Measurements from ENCODE around the gene KCTD21.

Gene KCTD21

DNA sequence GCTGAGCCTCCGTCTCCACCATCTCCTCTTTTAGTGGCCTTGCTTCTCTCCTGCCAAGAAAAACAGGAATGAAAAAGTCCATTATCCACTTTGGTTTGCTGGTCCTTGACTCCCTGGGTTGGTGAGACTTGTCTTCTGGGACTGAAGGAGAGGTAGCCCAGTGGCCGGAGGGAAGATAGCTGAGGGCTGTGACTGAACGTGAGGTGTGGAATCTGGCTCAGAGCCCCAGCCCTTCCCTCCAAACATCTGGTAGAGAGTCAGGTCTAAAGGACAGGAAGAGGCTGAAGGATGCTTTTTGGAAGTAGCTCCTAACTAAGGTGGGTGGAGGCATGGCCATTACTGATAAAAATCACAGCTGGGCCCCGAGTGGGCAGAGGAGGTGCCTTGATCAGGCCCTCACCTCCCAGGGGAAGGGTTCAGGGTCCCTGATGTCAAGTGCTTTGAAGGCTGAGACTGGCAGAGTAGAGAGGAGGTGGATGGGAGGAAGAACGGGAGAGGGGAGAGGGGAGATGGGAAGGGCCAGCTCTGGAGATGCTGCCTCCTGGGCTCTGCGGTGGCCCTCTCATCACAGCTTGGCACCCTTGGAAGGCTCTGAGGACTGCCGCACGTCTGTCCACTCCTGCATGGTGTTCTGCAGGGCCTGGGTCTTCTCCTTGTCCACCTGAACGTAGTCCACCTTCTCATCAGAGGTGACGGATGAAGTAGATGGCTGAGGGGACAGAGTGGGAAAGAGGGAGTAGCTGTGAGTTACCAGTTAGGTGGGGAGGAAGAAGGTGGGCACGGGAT lies 30.5 kb upstream of the KCTD21 start:
- DNase-seq: no peak

- DNase-seq: no peak
Measured at GRCh38 chr11:78217650-78218541, 29.5 kb upstream of the KCTD21 start.

GRCh38 chr11:78216571-78217287 lies 28.3 kb upstream of the KCTD21 start:
- DNase-seq: no peak

- no peak for DNase-seq
Measured at GRCh38 chr11:78216021-78216420, 27.6 kb upstream of the KCTD21 start.

DNA sequence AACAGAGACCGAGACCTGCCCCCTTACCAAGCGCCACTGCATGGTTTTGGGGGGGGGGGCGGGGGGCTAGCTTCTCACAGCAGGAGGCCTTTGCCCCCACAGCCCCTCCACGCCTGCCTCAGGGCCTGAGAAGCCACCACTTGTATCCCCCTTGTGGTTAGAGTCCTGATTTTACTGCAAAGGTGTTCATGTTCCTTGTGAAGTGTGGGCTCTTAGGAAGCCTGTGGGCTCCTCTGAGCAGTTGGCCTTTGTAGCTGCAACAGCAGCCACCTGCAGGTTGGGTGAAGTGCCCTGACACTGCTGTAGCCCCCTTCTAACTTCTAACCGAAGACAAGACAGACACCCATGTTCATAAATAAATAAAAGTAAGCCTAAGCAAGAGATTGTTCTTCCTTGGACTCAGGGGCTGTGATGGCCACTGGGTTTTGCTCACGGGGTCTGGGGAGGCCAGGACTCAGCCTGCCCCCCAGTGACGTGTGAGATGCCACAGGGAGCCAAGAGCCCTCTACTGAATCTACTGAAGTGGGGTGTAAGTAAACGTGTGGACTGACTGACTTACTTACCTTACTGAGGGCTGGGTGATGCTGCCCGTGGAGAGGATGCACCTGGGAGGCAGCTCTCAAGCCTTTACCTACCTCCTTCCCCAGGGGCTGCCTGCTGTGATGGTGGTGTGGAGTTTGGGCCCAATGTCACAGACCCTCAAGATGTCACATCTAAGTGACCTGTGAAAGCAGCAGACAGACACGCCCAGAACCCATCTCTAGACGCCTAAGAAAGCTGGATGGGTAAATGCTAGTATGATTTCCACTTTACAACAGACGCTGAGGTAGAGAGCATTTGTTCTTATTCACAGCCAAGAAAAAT lies 26.1 kb upstream of the KCTD21 start:
- no peak for DNase-seq

GRCh38 chr11:78213526-78214330 lies 25.3 kb upstream of the KCTD21 start:
- no peak for DNase-seq

DNA sequence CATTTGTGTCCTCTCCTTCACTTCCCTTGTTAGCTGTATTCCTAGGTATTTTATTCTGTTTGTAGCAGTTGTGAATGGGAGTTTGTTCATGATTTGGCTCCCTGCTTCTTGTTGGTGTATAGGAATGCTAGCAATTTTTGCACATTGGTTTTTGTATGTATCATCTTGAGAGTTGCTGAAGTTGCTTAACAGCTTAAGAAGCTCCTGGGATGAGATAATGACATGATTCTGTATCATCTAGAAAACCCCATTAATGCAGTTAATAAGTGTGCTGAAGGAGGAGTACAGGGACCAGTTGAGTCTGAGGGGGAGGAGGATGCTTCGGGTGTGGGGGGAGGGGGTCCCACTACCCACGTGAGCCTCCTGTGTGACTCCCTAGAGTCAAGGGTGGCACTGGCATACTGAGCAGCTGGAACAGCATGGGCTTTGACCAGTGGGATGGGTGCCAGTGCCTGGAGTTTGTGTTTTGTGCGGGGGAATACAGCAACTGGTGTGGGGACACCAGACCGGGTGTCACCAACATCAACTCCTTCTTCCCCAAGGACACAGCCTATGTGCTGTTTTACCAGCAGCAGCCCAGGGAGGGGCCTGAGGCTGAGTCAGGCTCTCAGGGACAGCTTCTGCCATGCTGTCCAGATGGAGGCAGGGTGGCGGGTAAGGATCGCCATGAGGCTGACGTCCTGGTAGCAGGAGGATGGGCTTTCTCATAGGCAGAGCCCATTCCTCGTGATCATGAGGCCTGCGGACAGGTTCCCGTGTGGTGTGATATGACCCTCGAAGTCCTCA lies 24.4 kb upstream of the KCTD21 start:
- DNase-seq: no peak

DNA sequence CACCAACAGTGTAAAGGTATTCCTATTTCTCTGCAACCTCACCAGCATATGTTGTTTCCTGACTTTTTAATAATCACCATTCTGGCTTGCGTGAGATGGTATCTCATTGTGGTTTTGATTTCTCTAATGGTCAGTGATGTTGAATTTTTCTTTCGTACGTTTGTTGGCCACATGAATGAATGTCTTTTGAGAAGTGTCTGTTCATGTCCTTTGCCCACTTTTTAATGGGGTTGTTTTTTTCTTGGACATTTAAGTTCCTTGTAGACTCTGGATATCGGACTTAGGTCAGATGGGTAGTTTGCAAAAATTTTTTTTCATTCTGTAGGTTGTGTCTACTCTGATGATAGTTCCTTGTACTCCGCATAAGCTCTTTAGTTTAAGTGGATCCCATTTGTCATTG lies 23.1 kb upstream of the KCTD21 start:
- no peak for DNase-seq

DNA sequence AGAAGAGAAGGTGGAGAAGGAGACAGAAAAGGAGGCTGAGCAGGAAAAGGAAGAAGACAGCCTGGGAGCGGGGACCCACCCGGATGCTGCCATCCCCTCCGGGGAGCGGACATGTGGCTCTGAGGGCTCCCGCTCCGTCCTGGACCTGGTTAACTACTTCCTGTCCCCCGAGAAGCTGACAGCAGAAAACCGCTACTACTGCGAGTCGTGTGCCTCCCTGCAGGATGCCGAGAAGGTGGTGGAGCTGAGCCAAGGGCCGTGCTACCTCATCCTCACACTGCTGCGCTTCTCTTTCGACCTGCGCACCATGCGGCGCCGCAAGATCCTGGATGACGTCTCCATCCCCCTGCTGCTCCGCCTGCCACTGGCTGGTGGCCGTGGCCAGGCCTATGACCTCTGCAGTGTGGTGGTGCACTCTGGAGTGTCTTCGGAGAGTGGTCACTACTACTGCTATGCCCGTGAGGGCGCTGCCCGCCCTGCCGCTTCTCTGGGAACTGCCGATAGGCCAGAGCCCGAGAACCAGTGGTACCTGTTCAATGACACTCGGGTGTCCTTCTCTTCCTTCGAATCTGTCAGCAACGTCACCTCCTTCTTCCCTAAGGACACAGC lies 21.7 kb upstream of the KCTD21 start:
- no peak for DNase-seq

GRCh38 chr11:78209478-78209877 lies 21.1 kb upstream of the KCTD21 start:
- DNase-seq: no peak

DNA sequence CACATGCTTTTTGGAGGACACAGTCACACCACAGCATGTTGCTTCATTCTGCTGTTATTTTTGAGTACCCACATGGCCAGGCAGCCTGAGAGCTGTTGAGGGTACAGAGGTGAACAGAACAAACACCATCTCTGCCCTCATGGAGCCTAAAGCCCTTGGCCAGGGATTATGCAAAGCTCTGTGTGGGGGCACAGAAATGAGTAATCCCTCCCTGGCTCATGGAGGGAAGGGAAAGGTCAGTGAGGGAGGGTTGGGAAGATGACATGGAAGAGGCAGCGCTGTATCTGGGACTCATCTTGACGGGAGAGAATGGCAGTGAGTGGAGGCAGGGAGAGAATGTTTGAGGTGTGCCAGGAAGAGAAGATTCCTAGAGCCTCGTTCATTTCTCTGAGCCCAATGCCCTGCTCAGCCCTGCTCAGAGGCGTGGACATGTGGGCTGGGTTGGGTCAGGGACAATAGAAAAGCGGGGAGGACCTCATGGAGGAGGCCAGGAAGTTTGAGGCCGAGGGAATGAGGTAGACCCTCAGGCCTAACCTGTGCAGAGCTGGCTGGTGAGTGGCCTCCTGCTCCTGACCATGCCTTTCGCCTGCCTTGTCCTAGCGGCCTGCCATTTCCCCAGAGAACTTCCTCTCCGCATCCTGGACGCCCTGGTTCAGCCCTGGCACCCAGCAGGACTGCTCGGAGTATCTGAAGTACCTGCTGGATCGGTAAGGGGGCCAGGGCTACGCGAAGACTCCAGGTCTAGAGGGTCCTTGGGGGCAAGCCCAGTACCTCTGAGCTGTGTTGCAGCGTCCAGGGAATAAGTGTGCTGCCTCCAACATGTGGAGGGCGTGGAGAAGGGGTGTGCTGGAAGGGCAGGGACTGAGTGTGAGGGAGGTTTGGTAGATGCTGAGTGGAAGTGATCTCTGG lies 20.1 kb upstream of the KCTD21 start:
- no peak for DNase-seq

GRCh38 chr11:78207532-78208256 lies 19.3 kb upstream of the KCTD21 start:
- DNase-seq: no peak

GRCh38 chr11:78205691-78206090 lies 17.3 kb upstream of the KCTD21 start:
- no peak for DNase-seq

DNA sequence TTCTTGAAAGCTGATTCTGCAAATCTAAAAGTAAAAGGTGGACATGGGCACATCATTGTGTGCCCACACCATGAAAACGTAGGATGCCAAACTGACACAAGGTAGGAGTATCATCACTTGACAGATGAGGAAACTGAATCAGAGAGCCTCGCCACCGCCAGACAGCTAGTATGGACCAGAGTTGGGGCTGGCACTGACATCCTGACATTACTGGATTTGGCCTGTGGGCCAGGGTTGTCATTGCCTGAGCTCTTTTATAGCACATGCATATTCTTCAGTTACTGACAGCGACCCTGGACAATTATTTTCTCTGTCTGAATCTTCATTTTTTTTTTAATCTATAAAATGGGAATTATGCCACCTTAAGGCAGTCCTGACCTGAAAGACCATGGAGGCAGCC lies 16.8 kb upstream of the KCTD21 start:
- no peak for DNase-seq

- DNase-seq: no peak
Measured at GRCh38 chr11:78203184-78203583, 14.8 kb upstream of the KCTD21 start.

DNA sequence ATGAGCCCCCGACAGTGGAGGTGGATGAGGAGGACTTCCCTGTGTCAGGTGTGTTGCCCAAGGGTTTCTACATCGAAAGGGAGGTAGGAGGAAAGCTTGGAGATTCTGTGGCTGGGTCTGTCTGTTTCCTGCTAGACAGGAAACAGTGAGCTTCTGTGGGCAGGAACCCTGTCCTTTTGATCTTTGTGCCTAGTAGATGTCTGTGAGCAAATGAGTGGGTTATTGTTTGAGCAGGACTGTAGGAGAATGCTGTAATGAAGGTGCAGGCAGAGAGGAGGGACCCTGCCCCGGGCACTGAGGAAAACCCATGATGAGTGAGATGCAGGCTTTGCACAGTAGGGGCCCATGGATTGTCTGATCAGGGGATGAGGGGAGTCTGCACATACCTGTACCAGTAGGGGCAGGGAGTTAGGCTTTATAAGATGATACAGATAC lies 14.3 kb upstream of the KCTD21 start:
- no peak for DNase-seq

DNA sequence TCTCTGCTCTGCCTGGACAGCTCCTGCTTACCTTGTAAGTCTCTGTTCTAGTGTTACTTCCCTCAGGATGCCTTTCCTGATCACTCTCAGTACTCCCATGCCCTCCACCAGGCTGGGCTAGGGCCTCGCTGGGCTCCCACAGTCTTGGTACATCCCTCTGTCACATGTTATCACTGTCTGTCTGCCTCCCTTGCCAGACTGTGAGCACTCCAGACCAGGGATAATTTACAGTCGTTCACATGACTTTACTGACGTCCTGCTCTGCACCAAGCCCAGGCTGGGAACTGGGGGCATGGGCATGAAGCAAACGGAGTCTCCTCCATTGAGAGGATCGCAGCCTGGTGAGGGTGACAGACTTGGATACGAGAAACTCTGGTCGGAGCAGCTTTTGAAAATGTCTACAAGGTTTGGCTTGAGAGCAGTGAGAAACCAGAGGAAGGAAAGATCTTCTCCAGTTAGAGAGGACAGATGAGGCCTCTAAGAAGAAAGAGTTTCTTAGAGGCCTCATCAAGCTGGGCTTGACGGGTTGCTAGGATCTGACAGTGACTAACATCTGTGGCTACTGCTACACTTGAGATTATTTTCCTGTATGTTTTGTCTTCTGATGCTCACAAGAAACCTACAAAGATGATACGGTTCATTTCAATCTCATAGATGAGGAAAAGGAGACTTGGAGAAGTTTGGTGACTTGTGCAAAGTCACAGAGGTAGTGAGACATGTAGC lies 12.8 kb upstream of the KCTD21 start:
- DNase-seq: no peak

GRCh38 chr11:78200553-78200952 lies 12.1 kb upstream of the KCTD21 start:
- DNase-seq: no peak
